Erythroblast (primary cell): ENCODE data around the gene P2RX6.

Source experiments
- GATA1 ChIP-seq: IDR thresholded peaks from 2 replicates; pipeline ENCODE4 v1.6.1; 2011; ENCODE audit warnings: low read depth, mild to moderate bottlenecking, control low read depth, low read length, moderate library complexity
- POLR2A ChIP-seq: IDR thresholded peaks from 2 replicates; pipeline ENCODE4 v1.6.1; 2011; ENCODE audit warnings: mild to moderate bottlenecking, low read length

GRCh38 chr22:21003782-21004181, 11.2 kb upstream of the P2RX6 start:
- TF ChIP-seq POLR2A (no peak), GATA1 (no peak)
